CD4-positive, alpha-beta memory T cell (primary cell): ENCODE measurements around the gene COQ8B. TPM values are rescaled to one million over a fixed set of nuclear protein-coding genes. Genes with fewer than 3 reads are reported as not detected.

Experiments
- CTCF ChIA-PET: fragments of 350-600 bp; sonication (Branson Sonifier 250); formaldehyde crosslinking; loops from one replicate; lab custom pipeline; 2021; ENCODE audit warnings: inconsistent platforms; ENCODE audit not compliant: partially characterized antibody; lab: Charles Lee
- POLR2A ChIA-PET: fragments of 350-600 bp; sonication (Branson Sonifier 250); formaldehyde crosslinking; loops from one replicate; lab custom pipeline; 2021; ENCODE audit not compliant: partially characterized antibody; lab: Charles Lee
- DNase-seq, 5 donors: peaks; one replicate each; pipeline versions ENCODE4 v3.0.0 to v3.0.0-alpha.2; 2020 to 2022; ENCODE audit warnings: mixed read lengths in 1 of 5
- H3K27ac ChIP-seq: one replicate; pipeline ENCODE4 v1.7.0; 2013; ENCODE audit warnings: low read depth, low read length
- H3K27me3 ChIP-seq: 2 replicates; pipeline ENCODE4 v1.7.0; 2013; ENCODE audit warnings: mild to moderate bottlenecking, low read length, moderate library complexity; ENCODE audit not compliant: insufficient read depth
- H3K36me3 ChIP-seq: 2 replicates; pipeline ENCODE4 v1.7.0; 2013; ENCODE audit warnings: mild to moderate bottlenecking, low read length, moderate library complexity; ENCODE audit not compliant: insufficient read depth
- H3K4me1 ChIP-seq: 2 replicates; pipeline ENCODE4 v1.7.0; 2013; ENCODE audit warnings: mild to moderate bottlenecking, low read length, moderate library complexity; ENCODE audit not compliant: insufficient read depth
- H3K4me3 ChIP-seq, 2 donors: one replicate each; pipeline ENCODE4 v1.7.0; 2013; ENCODE audit warnings: low read length in 2 of 2, mild to moderate bottlenecking in 1 of 2
- H3K9me3 ChIP-seq, 2 donors: one replicate each; pipeline ENCODE4 v1.7.0; 2013; ENCODE audit warnings: low read length in 2 of 2, control low read depth in 1 of 2; ENCODE audit not compliant: control insufficient read depth in 1 of 2
- H3K27ac Mint-ChIP-seq, 7 donors: one replicate each; pipeline ENCODE4 v1.8.0; 2020 to 2021; ENCODE audit warnings: mixed read lengths in 7 of 7, mild to moderate bottlenecking in 6 of 7, inconsistent platforms in 3 of 7, moderate library complexity in 3 of 7
- H3K27me3 Mint-ChIP-seq, 2 donors: one replicate each; pipeline ENCODE4 v1.8.0; 2020 to 2021; ENCODE audit warnings: mixed read lengths in 2 of 2
- H3K36me3 Mint-ChIP-seq, 2 donors: one replicate each; pipeline ENCODE4 v1.8.0; 2020 to 2021; ENCODE audit warnings: mixed read lengths in 2 of 2, inconsistent platforms in 1 of 2, mild to moderate bottlenecking in 1 of 2
- H3K4me1 Mint-ChIP-seq, 4 donors: one replicate each; pipeline ENCODE4 v1.8.0; 2020 to 2021; ENCODE audit warnings: mixed read lengths in 4 of 4, mild to moderate bottlenecking in 1 of 4
- H3K4me3 Mint-ChIP-seq, 8 donors: one replicate each; pipeline ENCODE4 v1.8.0; 2020 to 2021; ENCODE audit warnings: mixed read lengths in 8 of 8, mild to moderate bottlenecking in 7 of 8, moderate library complexity in 6 of 8, inconsistent platforms in 3 of 8
- H3K9me3 Mint-ChIP-seq, 8 donors: one replicate each; pipeline ENCODE4 v1.8.0; 2020 to 2021; ENCODE audit warnings: mixed read lengths in 8 of 8, mild to moderate bottlenecking in 5 of 8, inconsistent platforms in 3 of 8, moderate library complexity in 1 of 8
- intact Hi-C: fragments of 100-400 bp; cut with micrococcal nuclease; formaldehyde crosslinking; loops from one replicate; pipeline ENCODE4 v1.15.1; 2023
- polyA plus RNA-seq, 2 donors: library from polyadenylated mRNA; unstranded; fragments of 300-500 nt; fragmentation: Illumina TruSeq; gene quantifications; one replicate each; pipeline ENCODE4 v1.2.3, GENCODE V29; 2021
- total RNA-seq, 2 experiments: library from RNA; stranded (reverse); gene quantifications; one replicate each; pipeline ENCODE4 v1.2.3, GENCODE V29; 2021

COQ8B gene
- total and polyA plus RNA-seq, 4 experiments from 2014 or later, result 20.2 to 54.7 (median 34.2) TPM

GRCh38 chr19:40684280-40684679, 32.4 kb downstream of the COQ8B start:
- CTCF ChIA-PET, result interaction anchor here (1.6 kb wide), 1 partner anchor 21 kb away, joined by 5 read pairs; no protein-coding TSS in a partner anchor
- H3K4me3 ChIP-seq, result no peak overlapping the region
- Mint-ChIP-seq H3K27me3 (no peaks in the 10 kb centered on the region), H3K4me1 (peaks cover 0 to 2% (median under 1%) of the 10 kb centered on the region in 4 donors), H3K36me3 (peaks cover 4 to 13% of the 10 kb centered on the region in 2 donors), H3K4me3 (no peak overlapping the region), H3K27ac (peak overlapping the region in 1 of 7 donors; percentile 26), H3K9me3 (no peaks in the 10 kb centered on the region)
- intact Hi-C loops, result no loop called here
- H3K4me1 ChIP-seq, result no peaks in the 10 kb centered on the region
- H3K9me3 ChIP-seq, result no peaks in the 10 kb centered on the region
- H3K27ac ChIP-seq, result no peak overlapping the region
- H3K27me3 ChIP-seq, result no peaks in the 10 kb centered on the region
- no peaks in the 10 kb centered on the region for H3K36me3 ChIP-seq
- POLR2A ChIA-PET, result interaction anchor here (1.5 kb wide), 1 partner anchor 21 kb away, joined by 4 read pairs; no protein-coding TSS in a partner anchor
- DNase-seq, result no peak

GRCh38 chr19:40683437-40683836, 33.2 kb downstream of the COQ8B start:
- Mint-ChIP-seq H3K27me3 (no peaks in the 10 kb centered on the region), H3K4me3 (no peak overlapping the region), H3K4me1 (peaks cover 0 to 2% (median under 1%) of the 10 kb centered on the region in 4 donors), H3K9me3 (no peaks in the 10 kb centered on the region), H3K27ac (peak overlapping the region in 1 of 7 donors; percentile 30), H3K36me3 (peaks cover 6 to 16% of the 10 kb centered on the region in 2 donors)
- H3K4me1 ChIP-seq, result no peaks in the 10 kb centered on the region
- no peak overlapping the region for H3K4me3 ChIP-seq
- POLR2A ChIA-PET, result interaction anchor here (1.5 kb wide), 1 partner anchor 20 kb away, joined by 4 read pairs; no protein-coding TSS in a partner anchor
- no peaks in the 10 kb centered on the region for H3K27me3 ChIP-seq
- H3K27ac ChIP-seq, result no peak overlapping the region
- H3K36me3 ChIP-seq, result no peaks in the 10 kb centered on the region
- no peak for DNase-seq
- CTCF ChIA-PET, result interaction anchor here (0.7 to 1.6 kb wide), 2 partner anchors 20 to 142 kb away, joined by 3 to 5 read pairs; no protein-coding TSS in a partner anchor
- no peaks in the 10 kb centered on the region for H3K9me3 ChIP-seq
- intact Hi-C loops, result no loop called here

GRCh38 chr19:40682431-40682964, 34.2 kb downstream of the COQ8B start:
- ChIA-PET POLR2A (no interaction called here), CTCF (interaction anchor here (0.7 to 1.6 kb wide), 2 partner anchors 19 to 141 kb away, joined by 3 to 5 read pairs; no protein-coding TSS in a partner anchor)
- H3K4me3 Mint-ChIP-seq, result no peak overlapping the region
- Histone ChIP-seq H3K27ac (no peak overlapping the region), H3K27me3 (no peaks in the 10 kb centered on the region), H3K9me3 (no peaks in the 10 kb centered on the region), H3K4me1 (no peaks in the 10 kb centered on the region), H3K36me3 (no peaks in the 10 kb centered on the region), H3K4me3 (no peak overlapping the region)
- no peak for DNase-seq
- no peaks in the 10 kb centered on the region for H3K27me3 Mint-ChIP-seq
- H3K4me1 Mint-ChIP-seq, result peaks cover 0 to 2% (median under 1%) of the 10 kb centered on the region in 4 donors
- intact Hi-C loops, result no loop called here
- H3K36me3 Mint-ChIP-seq, result peaks cover 14 to 22% of the 10 kb centered on the region in 2 donors
- H3K27ac Mint-ChIP-seq, result no peak overlapping the region
- H3K9me3 Mint-ChIP-seq, result no peaks in the 10 kb centered on the region

- H3K4me3 ChIP-seq, result no peak overlapping the region
- H3K4me1 Mint-ChIP-seq, result peaks cover 0 to 2% (median under 1%) of the 10 kb centered on the region in 4 donors
- H3K27ac Mint-ChIP-seq, result peak overlapping the region in 1 of 7 donors; percentile 41
- no peaks in the 10 kb centered on the region for H3K9me3 Mint-ChIP-seq
- ChIA-PET CTCF (no interaction called here), POLR2A (no interaction called here)
- H3K27me3 Mint-ChIP-seq, result no peaks in the 10 kb centered on the region
- intact Hi-C loops, result no loop called here
- no peak for DNase-seq
- no peaks in the 10 kb centered on the region for H3K36me3 ChIP-seq
- H3K4me1 ChIP-seq, result no peaks in the 10 kb centered on the region
- H3K9me3 ChIP-seq, result no peaks in the 10 kb centered on the region
- no peak overlapping the region for H3K27ac ChIP-seq
- H3K4me3 Mint-ChIP-seq, result no peak overlapping the region
- peaks cover 14 to 27% of the 10 kb centered on the region in 2 donors for H3K36me3 Mint-ChIP-seq
- H3K27me3 ChIP-seq, result no peaks in the 10 kb centered on the region
These were observed 35.6 kb downstream of the COQ8B start for GRCh38 chr19:40681039-40681438.

- Mint-ChIP-seq H3K4me3 (no peak overlapping the region), H3K27ac (no peak overlapping the region), H3K9me3 (no peaks in the 10 kb centered on the region), H3K4me1 (peaks cover 0 to 1% (median 0%) of the 10 kb centered on the region in 4 donors), H3K36me3 (peaks cover 10 to 21% of the 10 kb centered on the region in 2 donors), H3K27me3 (no peaks in the 10 kb centered on the region)
- Histone ChIP-seq H3K36me3 (no peaks in the 10 kb centered on the region), H3K4me1 (no peaks in the 10 kb centered on the region), H3K27ac (no peak overlapping the region), H3K27me3 (no peaks in the 10 kb centered on the region), H3K4me3 (no peak overlapping the region), H3K9me3 (no peaks in the 10 kb centered on the region)
- intact Hi-C loops, result no loop called here
- DNase-seq, result no peak
- ChIA-PET POLR2A (no interaction called here), CTCF (interaction anchor here (0.6 kb wide), 1 partner anchor 673 kb away, joined by 3 read pairs; no protein-coding TSS in a partner anchor)
These were observed 39.5 kb downstream of the COQ8B start for GRCh38 chr19:40677156-40677555.

- Histone ChIP-seq H3K27me3 (no peaks in the 10 kb centered on the region), H3K27ac (no peak overlapping the region), H3K4me1 (no peaks in the 10 kb centered on the region), H3K36me3 (peaks cover 3% of the 10 kb centered on the region), H3K4me3 (no peak overlapping the region), H3K9me3 (no peaks in the 10 kb centered on the region)
- Mint-ChIP-seq H3K4me1 (peaks cover 0 to 1% (median 0%) of the 10 kb centered on the region in 4 donors), H3K36me3 (peaks cover 26 to 34% of the 10 kb centered on the region in 2 donors), H3K27me3 (no peaks in the 10 kb centered on the region), H3K27ac (no peak overlapping the region), H3K9me3 (peaks cover 0 to 3% (median 0%) of the 10 kb centered on the region in 8 donors), H3K4me3 (peak overlapping the region in 1 of 8 donors; percentile 24)
- intact Hi-C loops, result no loop called here
- no peak for DNase-seq
- POLR2A ChIA-PET, result no interaction called here
- CTCF ChIA-PET, result interaction anchor here (1.1 kb wide), 1 partner anchor 11 kb away, joined by 3 read pairs; no protein-coding TSS in a partner anchor
These were observed 42.4 kb downstream of the COQ8B start for GRCh38 chr19:40674291-40674690.

GRCh38 chr19:40673397-40673796, 43.3 kb downstream of the COQ8B start:
- H3K27me3 Mint-ChIP-seq, result no peaks in the 10 kb centered on the region
- DNase-seq, result no peak
- Histone ChIP-seq H3K36me3 (peaks cover 3% of the 10 kb centered on the region), H3K27me3 (no peaks in the 10 kb centered on the region), H3K27ac (no peak overlapping the region), H3K4me3 (no peak overlapping the region), H3K9me3 (no peaks in the 10 kb centered on the region), H3K4me1 (no peaks in the 10 kb centered on the region)
- H3K27ac Mint-ChIP-seq, result no peak overlapping the region
- ChIA-PET POLR2A (no interaction called here), CTCF (interaction anchor here (1.1 kb wide), 1 partner anchor 10 kb away, joined by 3 read pairs; no protein-coding TSS in a partner anchor)
- no peak overlapping the region for H3K4me3 Mint-ChIP-seq
- H3K36me3 Mint-ChIP-seq, result peaks cover 33 to 37% of the 10 kb centered on the region in 2 donors
- peaks cover 0 to 5% (median 0%) of the 10 kb centered on the region in 8 donors for H3K9me3 Mint-ChIP-seq
- intact Hi-C loops, result no loop called here
- peaks cover 0 to 1% (median 0%) of the 10 kb centered on the region in 4 donors for H3K4me1 Mint-ChIP-seq
